H9 (cell line): ENCODE data around the gene ZNF618. TPM values are rescaled to one million over a fixed set of nuclear protein-coding genes. Genes with fewer than 3 reads are reported as not detected.

ENCODE experiments used
- DNase-seq: peaks from one replicate; pipeline ENCODE4 v3.0.0-alpha.2; 2017
- H2AFZ ChIP-seq: one replicate; pipeline ENCODE4 v1.6.1; 2013; ENCODE audit warnings: mild to moderate bottlenecking, low read length, control low read depth, moderate library complexity
- H2AK5ac ChIP-seq: 2 replicates; pipeline ENCODE4 v1.6.1; 2013; ENCODE audit warnings: low read length, control low read depth, mixed read lengths; ENCODE audit not compliant: insufficient read length
- H2BK120ac ChIP-seq: one replicate; pipeline ENCODE4 v1.6.1; 2013; ENCODE audit warnings: low read depth, mild to moderate bottlenecking, low read length, control low read depth, inconsistent platforms; ENCODE audit not compliant: poor library complexity, severe bottlenecking
- H2BK12ac ChIP-seq: 2 replicates; pipeline ENCODE4 v1.6.1; 2013; ENCODE audit warnings: low read length, control low read depth, mixed read lengths, low read depth; ENCODE audit not compliant: insufficient read length
- H2BK15ac ChIP-seq: 2 replicates; pipeline ENCODE4 v1.6.1; 2013; ENCODE audit warnings: low read depth, low read length, control low read depth
- H2BK20ac ChIP-seq: one replicate; pipeline ENCODE4 v1.6.1; 2013; ENCODE audit warnings: low read depth, mild to moderate bottlenecking, low read length, control low read depth, inconsistent platforms; ENCODE audit not compliant: poor library complexity, severe bottlenecking
- H2BK5ac ChIP-seq: 2 replicates; pipeline ENCODE4 v1.6.1; 2013; ENCODE audit warnings: low read length, control low read depth, mixed read lengths; ENCODE audit not compliant: insufficient read length
- H3K14ac ChIP-seq: 2 replicates; pipeline ENCODE4 v1.6.1; 2013; ENCODE audit warnings: low read length, control low read depth; ENCODE audit not compliant: insufficient read depth
- H3K18ac ChIP-seq: 2 replicates; pipeline ENCODE4 v1.6.1; 2013; ENCODE audit warnings: low read depth, mild to moderate bottlenecking, mixed read lengths, low read length, control low read depth; ENCODE audit not compliant: insufficient read length
- H3K23ac ChIP-seq: 2 replicates; pipeline ENCODE4 v1.6.1; 2013; ENCODE audit warnings: low read length, control low read depth, mixed read lengths, low read depth; ENCODE audit not compliant: insufficient read length
- H3K23me2 ChIP-seq: 2 replicates; pipeline ENCODE4 v1.6.1; 2013; ENCODE audit warnings: low read depth, mild to moderate bottlenecking, mixed read lengths, low read length, control low read depth; ENCODE audit not compliant: insufficient read length, poor library complexity, severe bottlenecking
- H3K27ac ChIP-seq: 2 replicates; pipeline ENCODE4 v1.5.1; 2013; ENCODE audit warnings: low read length, control low read depth, mixed read lengths, low read depth; ENCODE audit not compliant: insufficient read length
- H3K27me3 ChIP-seq: 2 replicates; pipeline ENCODE4 v1.6.1; 2013; ENCODE audit warnings: low read length, control low read depth, inconsistent platforms; ENCODE audit not compliant: insufficient read depth
- H3K4ac ChIP-seq: 2 replicates; pipeline ENCODE4 v1.6.1; 2013; ENCODE audit warnings: low read depth, mild to moderate bottlenecking, control low read depth, inconsistent platforms, low read length, moderate library complexity
- H3K4me1 ChIP-seq: 2 replicates; pipeline ENCODE4 v1.6.1; 2013; ENCODE audit warnings: low read length, control low read depth, inconsistent platforms; ENCODE audit not compliant: insufficient read depth
- H3K4me2 ChIP-seq: 2 replicates; pipeline ENCODE4 v1.6.1; 2013; ENCODE audit warnings: low read length, control low read depth, mixed read lengths; ENCODE audit not compliant: insufficient read length, insufficient read depth
- H3K56ac ChIP-seq: 2 replicates; pipeline ENCODE4 v1.6.1; 2013; ENCODE audit warnings: low read depth, mild to moderate bottlenecking, mixed read lengths, low read length, control low read depth; ENCODE audit not compliant: insufficient read length
- H3K79me1 ChIP-seq: 2 replicates; pipeline ENCODE4 v1.6.1; 2013; ENCODE audit warnings: low read depth, mild to moderate bottlenecking, moderate library complexity, low read length, control low read depth, inconsistent platforms; ENCODE audit not compliant: insufficient read depth, poor library complexity, severe bottlenecking
- H3K79me2 ChIP-seq: 2 replicates; pipeline ENCODE4 v1.6.1; 2013; ENCODE audit warnings: low read length, control low read depth, inconsistent platforms; ENCODE audit not compliant: insufficient read depth
- H3K9ac ChIP-seq: 2 replicates; pipeline ENCODE4 v1.6.1; 2013; ENCODE audit warnings: low read length, control low read depth, mixed read lengths; ENCODE audit not compliant: insufficient read length; ENCODE audit errors: extremely low read depth
- H3K9me3 ChIP-seq: one replicate; pipeline ENCODE4 v1.6.1; 2013; ENCODE audit warnings: low read depth, low read length, inconsistent platforms; ENCODE audit not compliant: control insufficient read depth
- H3T11ph ChIP-seq: one replicate; pipeline ENCODE4 v1.6.1; 2013; ENCODE audit warnings: mild to moderate bottlenecking, low read length, control low read depth, inconsistent platforms
- H4K20me1 ChIP-seq: one replicate; pipeline ENCODE4 v1.6.1; 2013; ENCODE audit not compliant: control insufficient read depth, insufficient read length, insufficient read depth
- H4K5ac ChIP-seq: 2 replicates; pipeline ENCODE4 v1.6.1; 2013; ENCODE audit warnings: low read depth, mild to moderate bottlenecking, mixed read lengths, low read length, control low read depth; ENCODE audit not compliant: insufficient read length
- H4K8ac ChIP-seq: replicated peaks from 2 replicates; pipeline ENCODE4 v1.6.1; 2013; ENCODE audit warnings: low read length, control low read depth, mixed read lengths, low read depth; ENCODE audit not compliant: insufficient read length
- H4K91ac ChIP-seq: 2 replicates; pipeline ENCODE4 v1.6.1; 2013; ENCODE audit warnings: low read depth, mild to moderate bottlenecking, moderate library complexity, mixed read lengths, low read length, control low read depth; ENCODE audit not compliant: insufficient read length
- H3K27ac Mint-ChIP-seq, 3 experiments: 2 replicates in 2 of 3; 3 replicates in 1 of 3; pipeline ENCODE4 v1.8.0; 2020 to 2021; ENCODE audit warnings: mixed read lengths in 3 of 3, mild to moderate bottlenecking in 1 of 3, moderate library complexity in 1 of 3
- H3K27me3 Mint-ChIP-seq: 2 replicates; pipeline ENCODE4 v1.8.0; 2021; ENCODE audit warnings: low read depth, mild to moderate bottlenecking, moderate library complexity, mixed read lengths
- H3K36me3 Mint-ChIP-seq, 3 experiments: 2 replicates in 2 of 3; 3 replicates in 1 of 3; pipeline ENCODE4 v1.8.0; 2020 to 2021; ENCODE audit warnings: low read depth in 3 of 3, mixed read lengths in 3 of 3; ENCODE audit not compliant: insufficient read depth in 1 of 3
- H3K4me1 Mint-ChIP-seq, 2 experiments: 2 replicates each; pipeline ENCODE4 v1.8.0; 2020; ENCODE audit warnings: mixed read lengths in 2 of 2
- H3K4me3 Mint-ChIP-seq, 2 experiments: 2 replicates in 1 of 2; 3 replicates in 1 of 2; pipeline ENCODE4 v1.8.0; 2020 to 2021; ENCODE audit warnings: mild to moderate bottlenecking in 2 of 2, mixed read lengths in 2 of 2, moderate library complexity in 1 of 2
- H3K9me3 Mint-ChIP-seq, 2 experiments: 2 replicates in 1 of 2; 3 replicates in 1 of 2; pipeline ENCODE4 v1.8.0; 2020; ENCODE audit warnings: mild to moderate bottlenecking in 2 of 2, mixed read lengths in 2 of 2, moderate library complexity in 1 of 2
- WGBS: extraction: QIAGEN DNeasy Blood & Tissue Kit; methylation state at CpG from one replicate; pipeline ENCODE4 v1.1.7; 2013; ENCODE audit warnings: missing lambda C conversion rate, low lambda C conversion rate, mixed read lengths; ENCODE audit not compliant: insufficient read length; ENCODE audit errors: extremely low coverage; 5-methylcytosine and 5-hydroxymethylcytosine counted together
- total RNA-seq: library from RNA; stranded (reverse); gene quantifications from 2 replicates; pipeline ENCODE4 v1.2.1, GENCODE V29; 2021
- TF ChIP-seq, protein P1 (sequence below): fragments of 200-600 bp; sonication (generic); conservative IDR thresholded peaks from 3 replicates; pipeline ENCODE4 v1.8.0; 2021; ENCODE audit warnings: antibody characterized with exemption, mild to moderate bottlenecking

ZNF618 gene
- total RNA-seq, 1 experiment from 2014 or later: 13.6 TPM

GRCh38 chr9:113956901-113957300 lies 80.8 kb downstream of the ZNF618 start:
- no peaks in the 10 kb centered on the region; the same call in 1 of the 2 replicates for H3K4me1 ChIP-seq

More at GRCh38 chr9:113956901-113957300, 80.8 kb downstream of the ZNF618 start:
- no peak overlapping the region for H2AFZ ChIP-seq
- no peaks in the 10 kb centered on the region for H3K79me2 ChIP-seq
- no peaks in the 10 kb centered on the region for H3K9me3 ChIP-seq
- no peak overlapping the region for H3K27ac Mint-ChIP-seq
- H3K14ac ChIP-seq: no peak overlapping the region
- no peaks in the 10 kb centered on the region for H3K79me1 ChIP-seq
- no peak overlapping the region for H2BK120ac ChIP-seq
- H3K56ac ChIP-seq: no peak overlapping the region
- no peak overlapping the region for H3K4me2 ChIP-seq
- no peak overlapping the region for H3T11ph ChIP-seq
- H4K5ac ChIP-seq: no peak overlapping the region
- no peak overlapping the region for H3K9ac ChIP-seq
- no peak overlapping the region for H2BK15ac ChIP-seq
- H3K18ac ChIP-seq: no peak overlapping the region
- H3K9me3 Mint-ChIP-seq: no peaks in the 10 kb centered on the region
- no peaks in the 10 kb centered on the region for H3K27me3 Mint-ChIP-seq
- H2AK5ac ChIP-seq: no peak overlapping the region
- H3K4me1 Mint-ChIP-seq: peaks cover 12 to 22% of the 10 kb centered on the region in 2 experiments
- no peak overlapping the region for H2BK20ac ChIP-seq
- H3K27ac ChIP-seq: no peak overlapping the region
- H3K4ac ChIP-seq: no peak overlapping the region
- no peak overlapping the region for H2BK12ac ChIP-seq
- TF ChIP-seq, protein P1, sequence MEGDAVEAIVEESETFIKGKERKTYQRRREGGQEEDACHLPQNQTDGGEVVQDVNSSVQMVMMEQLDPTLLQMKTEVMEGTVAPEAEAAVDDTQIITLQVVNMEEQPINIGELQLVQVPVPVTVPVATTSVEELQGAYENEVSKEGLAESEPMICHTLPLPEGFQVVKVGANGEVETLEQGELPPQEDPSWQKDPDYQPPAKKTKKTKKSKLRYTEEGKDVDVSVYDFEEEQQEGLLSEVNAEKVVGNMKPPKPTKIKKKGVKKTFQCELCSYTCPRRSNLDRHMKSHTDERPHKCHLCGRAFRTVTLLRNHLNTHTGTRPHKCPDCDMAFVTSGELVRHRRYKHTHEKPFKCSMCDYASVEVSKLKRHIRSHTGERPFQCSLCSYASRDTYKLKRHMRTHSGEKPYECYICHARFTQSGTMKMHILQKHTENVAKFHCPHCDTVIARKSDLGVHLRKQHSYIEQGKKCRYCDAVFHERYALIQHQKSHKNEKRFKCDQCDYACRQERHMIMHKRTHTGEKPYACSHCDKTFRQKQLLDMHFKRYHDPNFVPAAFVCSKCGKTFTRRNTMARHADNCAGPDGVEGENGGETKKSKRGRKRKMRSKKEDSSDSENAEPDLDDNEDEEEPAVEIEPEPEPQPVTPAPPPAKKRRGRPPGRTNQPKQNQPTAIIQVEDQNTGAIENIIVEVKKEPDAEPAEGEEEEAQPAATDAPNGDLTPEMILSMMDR: no peak
- no peaks in the 10 kb centered on the region for H4K20me1 ChIP-seq
- H3K23me2 ChIP-seq: no peaks in the 10 kb centered on the region
- no peak overlapping the region for H4K91ac ChIP-seq
- no peak overlapping the region for H4K8ac ChIP-seq
- H3K23ac ChIP-seq: no peak overlapping the region
- H3K4me3 Mint-ChIP-seq: no peak overlapping the region
- no peaks in the 10 kb centered on the region for H3K27me3 ChIP-seq
- H3K36me3 Mint-ChIP-seq: peaks cover 0 to 3% (median 0%) of the 10 kb centered on the region in 3 experiments; a peak in 2 of 7 replicates
- no peak overlapping the region for H2BK5ac ChIP-seq
- WGBS: no CpG with 5 or more reads among the region's 5 CpGs
- DNase-seq: no peak
